GM21381 (cell line): Measurements from ENCODE around the gene PATJ.
"Not testable (repeated sequence)": the region's sequence is repeated elsewhere in the genome, so short reads cannot be mapped to it uniquely, and the experiment has no call there.

ENCODE experiments used
- ATAC-seq: cut with Tn5 transposase; IDR thresholded peaks from one replicate; pipeline ENCODE4 v1.9.1; 2021; ENCODE audit warnings: mild to moderate bottlenecking, moderate library complexity; ENCODE audit not compliant: unreplicated experiment

PATJ gene, protein sequence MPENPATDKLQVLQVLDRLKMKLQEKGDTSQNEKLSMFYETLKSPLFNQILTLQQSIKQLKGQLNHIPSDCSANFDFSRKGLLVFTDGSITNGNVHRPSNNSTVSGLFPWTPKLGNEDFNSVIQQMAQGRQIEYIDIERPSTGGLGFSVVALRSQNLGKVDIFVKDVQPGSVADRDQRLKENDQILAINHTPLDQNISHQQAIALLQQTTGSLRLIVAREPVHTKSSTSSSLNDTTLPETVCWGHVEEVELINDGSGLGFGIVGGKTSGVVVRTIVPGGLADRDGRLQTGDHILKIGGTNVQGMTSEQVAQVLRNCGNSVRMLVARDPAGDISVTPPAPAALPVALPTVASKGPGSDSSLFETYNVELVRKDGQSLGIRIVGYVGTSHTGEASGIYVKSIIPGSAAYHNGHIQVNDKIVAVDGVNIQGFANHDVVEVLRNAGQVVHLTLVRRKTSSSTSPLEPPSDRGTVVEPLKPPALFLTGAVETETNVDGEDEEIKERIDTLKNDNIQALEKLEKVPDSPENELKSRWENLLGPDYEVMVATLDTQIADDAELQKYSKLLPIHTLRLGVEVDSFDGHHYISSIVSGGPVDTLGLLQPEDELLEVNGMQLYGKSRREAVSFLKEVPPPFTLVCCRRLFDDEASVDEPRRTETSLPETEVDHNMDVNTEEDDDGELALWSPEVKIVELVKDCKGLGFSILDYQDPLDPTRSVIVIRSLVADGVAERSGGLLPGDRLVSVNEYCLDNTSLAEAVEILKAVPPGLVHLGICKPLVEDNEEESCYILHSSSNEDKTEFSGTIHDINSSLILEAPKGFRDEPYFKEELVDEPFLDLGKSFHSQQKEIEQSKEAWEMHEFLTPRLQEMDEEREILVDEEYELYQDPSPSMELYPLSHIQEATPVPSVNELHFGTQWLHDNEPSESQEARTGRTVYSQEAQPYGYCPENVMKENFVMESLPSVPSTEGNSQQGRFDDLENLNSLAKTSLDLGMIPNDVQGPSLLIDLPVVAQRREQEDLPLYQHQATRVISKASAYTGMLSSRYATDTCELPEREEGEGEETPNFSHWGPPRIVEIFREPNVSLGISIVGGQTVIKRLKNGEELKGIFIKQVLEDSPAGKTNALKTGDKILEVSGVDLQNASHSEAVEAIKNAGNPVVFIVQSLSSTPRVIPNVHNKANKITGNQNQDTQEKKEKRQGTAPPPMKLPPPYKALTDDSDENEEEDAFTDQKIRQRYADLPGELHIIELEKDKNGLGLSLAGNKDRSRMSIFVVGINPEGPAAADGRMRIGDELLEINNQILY (N-terminal part only)

GRCh38 chr1:61741711-61742619 is at the start of gene PATJ:
Gene PATJ (plus strand): TSS chr1:61742480. CDS start chr1:61762893, 20,413 bp downstream.
- ATAC-seq = peak; percentile 84

DNA sequence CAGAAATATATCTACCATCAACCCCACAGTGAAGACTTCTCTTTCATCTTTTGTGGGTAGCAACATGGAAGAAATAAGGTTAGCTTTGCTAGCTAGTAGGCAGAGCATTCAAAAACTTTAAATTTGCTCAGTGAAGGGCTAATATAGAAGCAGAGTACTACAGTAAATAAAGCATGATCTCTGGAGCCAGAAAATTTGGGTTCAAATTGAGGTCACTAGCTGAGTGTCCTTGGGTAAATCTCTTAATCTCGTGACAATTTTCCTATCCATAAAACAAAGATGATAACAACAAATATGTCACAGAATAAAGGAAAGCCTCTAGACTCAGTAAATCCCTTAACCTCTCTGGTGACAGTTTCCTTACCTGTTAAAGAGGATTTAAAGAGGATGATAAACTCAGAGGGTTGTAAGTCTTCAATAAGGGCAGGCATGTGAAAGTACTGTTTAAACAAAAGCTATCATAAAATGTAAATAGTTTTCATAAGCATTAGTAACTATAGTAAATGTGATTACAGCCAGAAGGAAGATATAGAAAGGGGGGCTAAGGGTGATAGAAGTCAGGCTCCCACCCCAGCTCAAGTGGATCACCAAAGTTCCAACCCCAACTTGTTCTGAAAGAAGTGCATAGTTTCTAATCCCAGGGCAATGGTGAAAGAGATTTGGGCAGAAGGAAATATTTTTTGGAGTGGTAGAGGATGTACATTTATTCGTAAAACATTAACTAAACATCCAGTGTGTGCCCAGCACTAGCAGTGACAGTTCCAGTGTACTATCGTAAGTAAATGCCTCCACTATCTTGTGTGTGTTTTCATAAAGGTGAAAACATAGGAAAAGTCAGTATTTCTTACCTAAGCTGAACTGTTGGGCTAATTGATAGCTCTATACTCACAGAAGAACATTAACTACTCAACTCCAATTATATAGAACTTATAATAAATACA is 42.1 kb upstream of the PATJ start:
- no peak for ATAC-seq

DNA sequence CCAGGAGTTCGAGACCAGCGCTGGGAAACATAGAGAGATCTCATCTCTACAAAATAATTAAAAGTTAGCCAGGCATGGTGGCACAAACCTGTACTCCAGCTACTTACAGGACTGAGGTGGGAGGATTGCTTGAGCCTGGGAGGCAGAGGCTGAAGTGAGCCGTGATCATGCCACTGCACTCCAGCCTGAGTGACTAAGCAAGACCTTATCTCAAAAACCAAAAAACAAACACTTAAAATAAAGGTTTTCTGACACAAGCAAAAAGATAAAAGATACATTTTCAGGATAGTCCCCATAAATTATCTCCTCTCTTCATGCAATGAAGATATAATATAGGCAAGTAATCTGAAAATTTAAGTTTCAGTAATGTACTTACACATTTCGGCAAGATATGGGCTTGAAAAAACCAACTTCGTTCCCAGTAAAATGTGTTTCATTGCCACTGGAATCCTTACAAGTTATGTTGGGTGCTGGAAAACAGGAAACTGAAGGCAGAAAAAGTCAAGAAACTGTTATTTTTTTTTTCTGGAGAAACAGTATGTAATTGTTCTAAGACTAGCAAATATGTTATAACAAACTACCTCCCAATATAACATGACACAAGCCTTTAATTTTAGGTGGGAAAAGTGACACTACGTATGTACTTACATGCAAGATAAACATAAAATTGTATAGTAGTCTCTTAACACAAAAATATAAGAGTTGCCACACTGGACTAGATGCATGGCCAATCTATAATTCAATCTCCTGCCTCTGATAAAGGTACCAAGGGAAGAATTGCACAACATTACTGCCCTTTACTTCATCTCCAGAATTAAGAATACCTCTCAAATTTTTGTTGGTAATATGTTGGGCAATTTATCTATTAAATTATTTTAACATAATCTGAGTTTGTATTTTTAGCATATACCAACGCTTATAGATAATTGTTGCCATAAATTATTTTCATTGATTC is 33.0 kb upstream of the PATJ start:
- ATAC-seq = no peak

DNA sequence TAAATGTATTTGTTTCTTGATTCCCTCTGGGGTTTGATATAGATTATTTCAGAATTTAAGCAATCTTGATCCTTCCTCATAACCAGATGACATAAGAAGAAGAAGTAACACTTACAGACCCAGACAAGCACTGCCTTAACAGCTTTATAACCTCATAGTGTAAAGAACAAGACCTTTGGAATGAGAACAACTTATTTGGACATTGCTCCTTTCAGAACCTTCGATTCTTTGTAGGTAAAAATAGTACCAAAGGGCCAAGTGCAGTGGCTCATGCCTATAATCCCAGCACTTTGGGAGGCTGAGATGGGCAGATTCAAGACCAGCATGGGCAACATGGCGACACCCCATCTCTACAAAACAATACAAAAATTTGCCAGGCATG is 32.4 kb upstream of the PATJ start:
- ATAC-seq = no peak

DNA sequence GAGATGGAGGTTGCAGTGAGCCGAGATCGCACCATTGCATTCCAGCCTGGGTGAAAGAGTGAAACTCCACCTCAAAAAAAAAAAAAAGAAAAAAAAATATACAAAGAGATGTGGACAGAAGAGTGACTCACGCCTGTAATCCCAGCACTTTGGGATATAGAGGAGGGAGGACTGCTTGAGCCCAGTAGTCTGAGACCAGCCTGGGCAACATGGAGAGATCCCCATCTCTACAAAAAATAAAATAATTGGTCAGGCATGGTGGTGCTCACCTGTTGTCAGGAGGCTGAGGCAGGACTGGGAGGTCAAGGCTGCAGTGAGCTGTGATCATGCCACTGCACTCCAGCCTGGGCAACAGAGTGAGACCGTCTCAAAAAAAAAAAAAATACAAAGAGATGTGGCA is 31.0 kb upstream of the PATJ start:
- ATAC-seq = not testable (repeated sequence)

GRCh38 chr1:61711969-61712368 is 30.3 kb upstream of the PATJ start:
- no peak for ATAC-seq

DNA sequence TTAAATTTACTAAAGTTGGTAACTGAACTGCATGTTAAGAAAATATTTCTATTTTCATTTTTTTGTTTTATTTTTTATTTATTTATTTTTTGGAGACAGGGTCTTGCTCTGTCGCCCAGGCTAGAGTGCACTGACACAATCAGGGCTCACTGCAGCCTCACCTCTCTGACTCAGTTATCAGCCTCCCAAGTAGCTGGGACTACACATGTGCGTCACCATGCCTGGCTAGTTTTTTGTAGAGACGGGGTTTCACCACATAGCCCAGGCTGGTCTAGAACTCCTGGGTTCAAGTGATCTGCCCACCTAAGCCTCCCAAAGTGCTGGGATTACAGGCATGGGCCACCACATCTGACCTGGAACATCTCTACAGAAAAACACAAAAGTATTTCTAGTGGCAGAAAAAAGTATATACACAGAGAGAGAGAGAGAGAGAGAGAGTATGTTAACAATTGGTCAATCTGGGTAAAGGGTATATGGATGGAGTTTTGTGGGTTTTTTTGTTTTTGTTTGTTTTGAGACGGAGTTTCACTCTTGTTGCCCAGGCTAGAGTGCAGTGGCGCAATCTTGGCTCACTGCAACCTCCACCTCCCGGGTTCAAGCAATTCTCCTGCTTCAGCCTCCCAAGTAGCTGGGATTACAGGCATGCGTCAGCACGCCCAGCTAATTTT is 23.1 kb upstream of the PATJ start:
- not testable (repeated sequence) for ATAC-seq

- ATAC-seq = no peak
Measured at GRCh38 chr1:61724506-61724812, 17.8 kb upstream of the PATJ start.

DNA sequence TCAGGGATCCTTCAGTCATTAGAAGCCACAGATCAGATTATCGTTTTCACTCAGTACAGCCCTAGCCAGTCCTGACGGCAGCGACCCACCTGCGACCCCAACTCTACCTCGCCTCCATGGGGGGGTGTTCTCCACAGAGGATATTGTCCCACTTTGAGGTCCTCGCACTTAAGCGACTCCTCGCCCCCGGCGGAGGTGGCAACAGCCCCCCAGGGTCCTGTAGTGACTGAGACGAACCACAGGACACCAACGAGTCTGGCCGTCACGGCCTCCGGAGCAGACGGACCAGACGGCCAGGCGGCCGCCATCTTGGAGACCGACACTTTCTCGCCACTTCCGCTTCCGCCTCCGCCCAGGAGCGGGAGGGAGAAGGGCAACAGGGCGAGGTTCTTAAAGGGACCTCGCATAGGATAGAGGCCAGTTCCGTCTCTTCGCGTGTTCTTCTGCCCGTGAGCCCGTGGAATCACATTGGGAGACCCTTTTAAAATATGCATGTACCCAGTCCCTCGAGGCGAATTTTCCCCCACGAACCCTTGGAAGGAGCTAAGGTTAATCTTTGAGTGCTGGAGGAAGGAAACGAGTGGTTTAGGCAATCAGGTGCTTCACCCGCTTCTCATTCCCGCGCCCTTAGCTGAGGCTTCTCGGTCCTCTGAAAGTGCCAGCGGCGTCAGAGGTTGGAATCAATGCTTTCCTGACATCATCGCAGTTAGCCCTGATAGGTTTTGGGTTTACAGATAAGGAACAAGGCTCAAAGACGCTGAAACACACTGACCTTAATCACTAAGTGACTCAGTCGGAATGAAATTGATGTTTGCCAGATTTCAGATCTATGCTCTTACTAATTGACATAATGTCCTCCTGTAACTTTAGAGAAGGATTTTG is 17.2 kb upstream of the PATJ start, which contains the start of gene TM2D1:
Gene TM2D1 (minus strand): TSS at position 329 of the 882 bp plus-strand sequence. CDS start 21 bp downstream, at position 308.
- ATAC-seq = peak; percentile 99

DNA sequence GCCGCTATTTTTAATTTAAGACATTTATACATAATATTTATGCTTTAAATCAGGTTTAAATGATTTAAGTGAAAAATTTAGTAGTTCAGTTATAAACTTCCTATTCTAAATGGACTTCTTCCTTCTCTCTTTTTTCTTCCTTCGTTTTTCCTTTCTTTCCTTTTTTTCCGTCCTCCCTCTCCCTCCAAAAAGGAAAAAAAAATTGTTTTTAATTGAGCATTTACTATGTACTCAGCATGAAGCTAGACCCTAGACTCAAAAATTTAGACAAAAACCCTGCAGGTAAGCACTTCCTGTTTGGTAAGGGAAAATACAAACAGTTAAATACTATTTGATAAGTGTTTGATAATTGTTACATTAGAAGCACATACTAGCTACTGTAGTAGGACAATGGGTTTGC is 14.7 kb upstream of the PATJ start:
- no peak for ATAC-seq

DNA sequence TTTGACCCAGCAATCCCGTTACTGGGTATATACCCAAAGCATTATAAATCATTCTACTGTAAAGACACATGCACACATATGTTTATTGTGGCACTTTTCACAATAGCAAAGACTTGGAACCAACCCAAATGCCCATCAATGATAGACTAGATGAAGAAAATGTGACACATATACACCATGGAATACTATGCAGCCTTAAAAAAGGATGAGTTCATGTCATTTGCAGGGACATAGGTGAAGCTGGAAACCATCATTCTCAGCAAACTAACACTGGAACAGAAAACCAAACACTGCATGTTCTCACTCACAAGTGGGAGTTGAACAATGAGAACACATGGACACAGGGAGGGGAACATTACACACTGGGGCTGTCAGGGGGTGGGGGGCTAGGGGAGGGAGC is 11.6 kb upstream of the PATJ start:
- not testable (repeated sequence) for ATAC-seq

DNA sequence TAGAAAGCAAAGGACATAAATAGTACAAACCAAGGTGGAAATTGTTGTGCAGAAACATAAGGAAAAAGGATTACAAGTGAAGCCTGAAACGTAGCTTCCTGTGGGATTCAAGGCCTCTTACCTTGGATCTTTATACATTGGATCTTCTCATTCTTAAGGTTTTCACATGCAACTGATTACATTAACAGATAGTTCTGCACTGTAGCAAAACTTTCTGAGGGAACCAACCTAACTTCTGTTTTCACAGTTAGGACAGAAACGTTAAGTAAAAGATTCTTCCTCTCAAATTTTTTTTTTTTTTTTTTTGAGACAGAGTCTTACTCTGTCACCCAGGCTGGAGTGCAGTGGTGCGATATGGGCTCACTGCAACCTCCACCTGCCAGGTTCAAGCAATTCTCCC is 9.6 kb upstream of the PATJ start:
- no peak for ATAC-seq

DNA sequence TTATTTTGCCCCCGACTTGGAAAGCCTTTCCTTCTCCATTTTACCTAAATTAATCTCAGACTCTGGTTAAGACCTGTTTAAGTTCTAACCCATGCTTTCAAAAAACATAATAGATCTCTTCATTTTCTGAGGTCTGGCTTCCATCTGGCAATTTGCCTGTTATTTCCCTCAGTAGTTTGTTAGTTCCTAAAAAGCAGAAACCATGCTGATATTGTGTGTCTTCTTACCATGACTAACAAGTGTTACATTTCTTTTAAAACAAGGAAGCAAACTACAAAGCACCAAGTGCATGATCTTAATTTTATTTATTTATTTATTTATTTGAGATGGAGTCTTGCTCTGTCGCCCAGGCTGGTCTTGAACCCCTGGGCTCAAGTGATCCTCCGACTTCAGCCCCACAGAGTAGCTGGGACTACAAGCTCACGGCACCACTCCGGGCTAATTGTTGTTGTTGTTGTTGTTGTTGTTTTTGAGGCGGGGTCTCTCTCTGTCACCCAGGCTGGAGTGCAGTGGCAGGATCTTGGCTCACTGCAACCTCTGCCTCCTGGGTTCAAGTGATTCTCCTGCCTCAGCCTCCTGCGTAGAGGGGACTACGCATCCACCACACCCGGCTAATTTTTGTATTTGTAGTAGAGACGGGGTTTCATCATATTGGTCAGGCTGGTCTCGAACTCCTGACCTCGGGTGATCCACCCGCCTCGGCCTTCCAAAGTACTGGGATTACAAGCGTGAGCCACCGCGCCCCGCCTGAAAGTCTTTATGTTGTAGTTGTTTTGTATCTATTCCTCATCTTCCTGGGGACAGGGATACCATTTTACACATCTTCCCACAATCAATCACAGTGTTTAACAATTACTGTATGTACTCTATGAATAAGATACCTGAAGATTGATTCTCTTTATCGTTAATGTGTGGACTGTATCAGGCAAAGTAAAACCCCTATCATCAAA is 1.3 kb upstream of the PATJ start:
- ATAC-seq = no peak

DNA sequence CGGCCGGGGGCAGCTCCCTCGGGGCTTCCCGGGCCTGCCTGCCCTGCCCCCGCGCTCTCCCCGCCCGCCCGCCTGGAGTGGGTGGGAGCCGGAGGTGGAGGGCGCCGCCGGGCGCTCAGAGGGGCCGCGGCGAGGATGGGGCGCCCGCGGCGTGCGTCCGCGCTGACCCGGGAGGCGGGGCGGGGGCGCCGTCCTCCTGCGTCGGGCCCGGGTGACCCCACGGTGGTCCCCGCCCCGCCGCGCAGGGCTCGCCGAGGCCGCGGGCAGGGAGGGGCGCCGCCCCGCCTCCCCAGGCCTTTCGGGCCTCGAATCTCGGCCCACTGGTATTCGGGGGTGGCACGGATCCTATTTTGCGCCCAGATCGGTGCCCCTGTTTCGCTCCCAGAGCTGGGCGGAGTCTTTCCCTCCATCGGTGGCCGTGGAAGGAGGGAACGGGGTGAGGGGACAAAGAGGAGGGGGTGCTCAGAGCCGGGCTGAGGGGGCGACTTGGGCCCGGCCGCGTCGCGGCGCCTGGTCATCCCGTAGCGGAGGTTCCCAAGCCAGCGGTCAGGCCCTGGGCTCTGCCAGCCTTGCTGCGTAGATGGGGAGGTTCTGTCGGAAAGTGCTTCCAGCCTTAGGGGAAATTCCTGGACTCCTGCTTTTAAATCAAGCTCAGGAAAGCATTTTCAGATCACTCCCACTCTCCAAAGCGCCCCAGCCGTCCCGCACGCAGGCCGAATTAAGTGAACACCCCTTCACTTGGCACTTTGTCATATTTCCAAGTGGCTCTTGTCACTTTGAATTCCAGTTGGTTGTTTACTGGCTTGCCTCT is 545 bp downstream of the PATJ start:
- peak; percentile 52 for ATAC-seq

- ATAC-seq = no peak
Measured at GRCh38 chr1:61743431-61743705, 1.1 kb downstream of the PATJ start.
